Bronchial epithelial cell (primary cell): ENCODE measurements around the gene MORN2. TPM values are rescaled to one million over a fixed set of nuclear protein-coding genes. Genes with fewer than 3 reads are reported as not detected.

ENCODE experiments used
- DNase-seq: peaks from one replicate; pipeline ENCODE4 v3.0.0-alpha.2; 2010; ENCODE audit warnings: low read depth
- FAIRE-seq: peaks from 2 replicates; lab custom pipeline; 2011; peaks lifted over from hg19 to GRCh38; lab: Jason Lieb, UNC
- H3K27me3 ChIP-seq: 2 replicates; pipeline ENCODE4 v1.5.1; 2011; ENCODE audit warnings: low read length; ENCODE audit not compliant: control insufficient read depth, insufficient read depth
- H3K36me3 ChIP-seq: 2 replicates; pipeline ENCODE4 v1.5.1; 2011; ENCODE audit warnings: low read length; ENCODE audit not compliant: control insufficient read depth, insufficient read depth
- H3K4me3 ChIP-seq: 2 replicates; pipeline ENCODE4 v1.5.1; 2011; ENCODE audit warnings: mild to moderate bottlenecking, low read depth, low read length, control low read depth
- CTCF ChIP-seq: IDR thresholded peaks from 2 replicates; pipeline ENCODE4 v1.5.1; 2011; ENCODE audit warnings: mild to moderate bottlenecking, moderate library complexity, low read length, control low read depth, inconsistent platforms; ENCODE audit not compliant: insufficient read depth, severe bottlenecking
- total RNA-seq: library from RNA; depleted of rRNA; stranded (reverse); fragments of >200 nt; gene quantifications from 2 replicates; pipeline ENCODE4 v1.2.1, GENCODE V29; 2014

Gene MORN2
- total RNA-seq, 1 donor from 2014 or later = 3.9 TPM

DNA sequence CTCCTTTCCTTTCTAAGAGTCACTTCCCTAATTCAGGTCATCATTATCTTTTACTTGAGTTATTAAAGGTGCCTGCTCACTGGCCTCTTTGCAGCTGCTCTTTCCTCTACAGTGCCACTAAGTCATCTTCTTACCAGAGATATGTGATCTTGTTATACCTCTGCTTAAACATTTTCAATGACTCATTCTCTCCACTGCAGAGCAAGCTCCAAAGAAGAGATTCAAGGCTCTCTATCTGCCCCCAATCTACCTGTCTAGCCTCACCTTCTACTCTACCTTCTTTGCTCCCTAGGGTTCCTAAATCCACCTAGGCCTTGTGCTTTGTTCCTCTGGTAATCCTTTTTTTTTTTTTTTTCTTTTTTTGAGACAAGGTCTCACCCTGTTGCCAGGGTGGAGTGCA lies 17.0 kb downstream of the MORN2 start:
- FAIRE-seq = no peak
- Histone ChIP-seq H3K36me3 (no peaks in the 10 kb centered on the region), H3K27me3 (no peaks in the 10 kb centered on the region), H3K4me3 (no peak overlapping the region)
- no peak for TF ChIP-seq CTCF
- DNase-seq = peak; percentile 25

DNA sequence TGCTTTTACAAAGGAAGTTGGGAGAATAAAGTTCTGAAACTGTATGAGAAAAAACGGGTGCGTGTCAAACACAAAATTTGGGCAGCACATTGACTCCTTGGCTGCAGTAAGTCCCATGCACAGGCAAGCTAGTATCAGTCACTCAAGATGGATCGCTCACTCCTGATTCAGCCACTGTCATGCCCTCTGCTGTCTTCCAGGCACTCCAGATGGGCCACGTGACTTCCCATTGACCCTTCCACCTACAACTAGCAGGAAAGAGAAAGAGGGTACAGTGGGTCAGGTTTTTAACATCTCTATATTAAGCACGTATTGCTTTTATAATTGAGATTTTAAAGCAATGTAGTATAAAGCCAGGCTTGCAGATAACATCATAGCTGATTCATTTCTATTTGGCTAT lies 22.5 kb downstream of the MORN2 start:
- peak; percentile 37 for DNase-seq
- no peaks in the 10 kb centered on the region for H3K27me3 ChIP-seq
- no peak for TF ChIP-seq CTCF
- no peaks in the 10 kb centered on the region for H3K36me3 ChIP-seq
- no peak for FAIRE-seq
- H3K4me3 ChIP-seq = no peak overlapping the region

- no peak for TF ChIP-seq CTCF
- no peak overlapping the region for H3K4me3 ChIP-seq
- DNase-seq = no peak
- H3K36me3 ChIP-seq = no peaks in the 10 kb centered on the region
- H3K27me3 ChIP-seq = no peaks in the 10 kb centered on the region
- peak; percentile 32 for FAIRE-seq
Measured at GRCh38 chr2:38900726-38901125, 24.9 kb downstream of the MORN2 start.

GRCh38 chr2:38905251-38905650 lies 29.5 kb downstream of the MORN2 start:
- FAIRE-seq (no peak), DNase-seq (no peak)
- Histone ChIP-seq H3K27me3 (no peaks in the 10 kb centered on the region), H3K36me3 (no peaks in the 10 kb centered on the region), H3K4me3 (no peak overlapping the region)
- no peak for TF ChIP-seq CTCF

DNA sequence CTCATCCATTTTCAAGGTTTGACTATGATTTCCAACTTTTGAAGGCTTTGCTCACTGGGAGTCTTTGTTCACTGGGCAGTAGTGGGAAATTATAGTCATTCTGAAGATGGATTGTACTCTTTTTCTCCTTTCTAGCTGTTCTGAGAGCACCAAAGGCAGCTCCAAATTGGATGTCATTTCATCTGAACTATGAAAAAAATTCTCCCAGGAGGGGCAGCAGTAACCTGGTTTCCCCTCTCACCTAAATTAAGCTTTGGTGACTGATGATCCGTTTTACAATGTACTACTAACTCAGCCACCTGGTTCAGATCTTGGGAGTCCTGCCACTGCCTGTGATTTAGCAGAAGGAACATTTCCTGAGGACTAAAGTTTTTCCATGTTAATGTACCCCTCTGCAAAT lies 31.5 kb downstream of the MORN2 start:
- Histone ChIP-seq H3K4me3 (no peak overlapping the region), H3K27me3 (no peaks in the 10 kb centered on the region), H3K36me3 (no peaks in the 10 kb centered on the region)
- DNase-seq = no peak
- no peak for FAIRE-seq
- TF ChIP-seq CTCF = no peak
